SK-N-SH treated with all-trans-retinoic acid at 6 μM for 48 hours (cell line): ENCODE measurements around the gene STPG1.
"Not testable (repeated sequence)": the region's sequence is repeated elsewhere in the genome, so short reads cannot be mapped to it uniquely, and the experiment has no call there.

Experiments used
- ATAC-seq: fragments of 200-7000 bp; cut with Tn5 transposase; 3 replicates; pipeline ENCODE4 v1.9.1; 2020; ENCODE audit warnings: mild to moderate bottlenecking, moderate library complexity
- ARNTL ChIP-seq: fragments of 450-650 bp; formaldehyde crosslinking; IDR thresholded peaks from 2 replicates; pipeline ENCODE4 v1.5.0; 2020; ENCODE audit warnings: low read depth, mild to moderate bottlenecking, moderate library complexity, borderline replicate concordance
- BACH2 ChIP-seq: fragments of 250-450 bp; sonication (Bioruptor Pico); IDR thresholded peaks from 2 replicates; pipeline ENCODE4 v1.9.0; 2021; ENCODE audit warnings: mild to moderate bottlenecking, borderline replicate concordance
- CSDC2 ChIP-seq: fragments of 250-450 bp; sonication (Bioruptor Pico); IDR thresholded peaks from 2 replicates; pipeline ENCODE4 v1.5.0; 2020; ENCODE audit warnings: mild to moderate bottlenecking, moderate library complexity
- ISL1 ChIP-seq: fragments of 250-450 bp; sonication (Bioruptor Pico); IDR thresholded peaks from 2 replicates; pipeline ENCODE4 v2.1.2; 2022; ENCODE audit warnings: mild to moderate bottlenecking, moderate library complexity
- RARB ChIP-seq: fragments of 250-450 bp; sonication (Bioruptor Pico); IDR thresholded peaks from 2 replicates; pipeline ENCODE4 v1.8.0; 2021; ENCODE audit warnings: mild to moderate bottlenecking, moderate library complexity
- SNAI2 ChIP-seq: fragments of 250-450 bp; sonication (Bioruptor Pico); IDR thresholded peaks from 2 replicates; pipeline ENCODE4 v1.5.0; 2020; ENCODE audit warnings: mild to moderate bottlenecking, moderate library complexity
- TCF4 ChIP-seq: fragments of 250-450 bp; sonication (Bioruptor Pico); IDR thresholded peaks from 2 replicates; pipeline ENCODE4 v1.8.0; 2021; ENCODE audit warnings: mild to moderate bottlenecking, moderate library complexity, borderline replicate concordance
- TOX ChIP-seq: fragments of 250-450 bp; sonication (Bioruptor Pico); IDR thresholded peaks from 2 replicates; pipeline ENCODE4 v1.8.0; 2021; ENCODE audit warnings: mild to moderate bottlenecking, moderate library complexity, borderline replicate concordance
- ZC3H10 ChIP-seq: fragments of 250-450 bp; sonication (Bioruptor Pico); IDR thresholded peaks from 2 replicates; pipeline ENCODE4 v1.5.1; 2021; ENCODE audit warnings: mild to moderate bottlenecking, moderate library complexity
- ZNF565 ChIP-seq: fragments of 450-650 bp; formaldehyde crosslinking; conservative IDR thresholded peaks from 2 replicates; pipeline ENCODE4 v1.5.0; 2020; ENCODE audit warnings: low read depth, mild to moderate bottlenecking, moderate library complexity
- ZNF70 ChIP-seq: fragments of 450-650 bp; formaldehyde crosslinking; IDR thresholded peaks from 2 replicates; pipeline ENCODE4 v1.5.0; 2020; ENCODE audit warnings: mild to moderate bottlenecking, moderate library complexity
- ZNF8 ChIP-seq: fragments of 450-650 bp; formaldehyde crosslinking; IDR thresholded peaks from 2 replicates; pipeline ENCODE4 v1.5.0; 2020; ENCODE audit warnings: mild to moderate bottlenecking, moderate library complexity
- TF ChIP-seq, protein P1 (sequence below): fragments of 250-450 bp; sonication (Bioruptor Pico); IDR thresholded peaks from 2 replicates; pipeline ENCODE4 v1.5.1; 2021; ENCODE audit warnings: mild to moderate bottlenecking, moderate library complexity
- TF ChIP-seq, protein P2 (sequence below): fragments of 250-450 bp; sonication (Bioruptor Pico); IDR thresholded peaks from 2 replicates; pipeline ENCODE4 v1.8.0; 2020; ENCODE audit warnings: mild to moderate bottlenecking, moderate library complexity, borderline replicate concordance
- TF ChIP-seq, protein P3 (sequence below): fragments of 250-450 bp; sonication (Bioruptor Pico); IDR thresholded peaks from 2 replicates; pipeline ENCODE4 v1.5.1; 2020; ENCODE audit warnings: low read depth, mild to moderate bottlenecking, moderate library complexity
- TF ChIP-seq, protein P4 (sequence below): fragments of 250-450 bp; sonication (Bioruptor Pico); IDR thresholded peaks from 2 replicates; pipeline ENCODE4 v1.8.0; 2021; ENCODE audit warnings: low read depth, mild to moderate bottlenecking, moderate library complexity, borderline replicate concordance
- TF ChIP-seq, protein P5 (sequence below): fragments of 250-450 bp; sonication (Bioruptor Pico); IDR thresholded peaks from 2 replicates; pipeline ENCODE4 v1.5.0; 2020; ENCODE audit warnings: mild to moderate bottlenecking, moderate library complexity

The STPG1 gene, protein sequence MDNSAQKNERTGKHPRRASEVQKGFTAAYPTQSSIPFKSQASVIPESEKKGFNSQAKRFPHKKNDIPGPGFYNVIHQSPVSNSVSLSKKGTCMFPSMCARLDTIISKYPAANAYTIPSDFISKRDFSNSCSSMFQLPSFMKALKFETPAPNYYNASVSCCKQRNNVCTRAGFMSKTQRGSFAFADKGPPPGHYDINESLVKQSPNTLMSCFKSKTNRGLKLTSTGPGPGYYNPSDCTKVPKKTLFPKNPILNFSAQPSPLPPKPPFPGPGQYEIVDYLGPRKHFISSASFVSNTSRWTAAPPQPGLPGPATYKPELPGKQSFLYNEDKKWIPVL

DNA sequence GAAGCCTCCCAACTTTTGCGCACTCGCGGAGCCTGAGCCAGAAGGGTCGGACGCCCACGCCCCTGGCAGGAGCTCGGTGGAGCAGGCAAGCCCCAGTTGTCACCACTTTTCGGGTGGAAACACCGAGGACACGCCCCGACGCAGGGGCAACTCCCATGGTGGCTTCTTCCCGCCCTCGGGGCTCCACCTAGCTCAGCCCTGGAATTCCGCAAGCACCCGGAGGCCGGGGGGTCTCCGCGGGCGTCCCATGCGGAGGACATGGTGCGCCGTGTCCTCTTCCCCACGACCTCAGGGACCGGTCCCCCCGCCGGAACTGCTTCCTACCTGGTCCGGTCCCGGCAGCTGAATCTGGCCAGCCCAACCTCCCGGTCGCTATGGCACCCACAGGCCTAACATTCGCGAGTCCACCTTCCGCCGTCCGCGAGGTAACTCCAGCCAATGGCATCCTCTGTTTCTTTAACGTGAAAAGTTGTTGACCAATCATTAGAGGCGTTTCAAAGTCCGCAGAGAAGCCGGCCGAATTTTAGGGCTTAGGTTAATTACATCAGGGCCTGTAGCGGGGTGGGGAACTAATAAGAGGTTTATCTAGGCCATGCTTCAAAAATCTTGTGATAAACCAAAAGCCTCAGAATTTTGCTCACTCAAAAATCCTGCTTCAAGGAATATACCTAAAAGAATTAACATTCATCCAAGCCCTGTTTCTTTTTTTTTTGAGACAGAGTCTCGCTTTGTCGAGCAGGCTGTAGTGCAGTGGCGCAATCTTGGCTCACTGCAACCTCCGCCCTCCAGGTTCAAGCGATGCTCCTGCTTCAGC, at the start of gene STPG1:
STPG1 (minus strand) TSS at position 433 of the 814 bp plus-strand sequence. CDS start 12,394 bp downstream, outside the sequence.
- TF ChIP-seq, protein P1, sequence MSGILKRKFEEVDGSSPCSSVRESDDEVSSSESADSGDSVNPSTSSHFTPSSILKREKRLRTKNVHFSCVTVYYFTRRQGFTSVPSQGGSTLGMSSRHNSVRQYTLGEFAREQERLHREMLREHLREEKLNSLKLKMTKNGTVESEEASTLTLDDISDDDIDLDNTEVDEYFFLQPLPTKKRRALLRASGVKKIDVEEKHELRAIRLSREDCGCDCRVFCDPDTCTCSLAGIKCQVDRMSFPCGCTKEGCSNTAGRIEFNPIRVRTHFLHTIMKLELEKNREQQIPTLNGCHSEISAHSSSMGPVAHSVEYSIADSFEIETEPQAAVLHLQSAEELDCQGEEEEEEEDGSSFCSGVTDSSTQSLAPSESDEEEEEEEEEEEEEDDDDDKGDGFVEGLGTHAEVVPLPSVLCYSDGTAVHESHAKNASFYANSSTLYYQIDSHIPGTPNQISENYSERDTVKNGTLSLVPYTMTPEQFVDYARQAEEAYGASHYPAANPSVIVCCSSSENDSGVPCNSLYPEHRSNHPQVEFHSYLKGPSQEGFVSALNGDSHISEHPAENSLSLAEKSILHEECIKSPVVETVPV (CRISPR knock-in tag), result no peak
- TF ChIP-seq BACH2 (no peak), ARNTL (CRISPR knock-in tag) (no peak), ISL1 (CRISPR knock-in tag) (no peak), CSDC2 (CRISPR knock-in tag) (no peak), RARB (CRISPR knock-in tag) (no peak), ZC3H10 (CRISPR knock-in tag) (no peak), ZNF8 (CRISPR knock-in tag) (no peak), TOX (no peak)
- ATAC-seq, result peak; percentile 64

DNA sequence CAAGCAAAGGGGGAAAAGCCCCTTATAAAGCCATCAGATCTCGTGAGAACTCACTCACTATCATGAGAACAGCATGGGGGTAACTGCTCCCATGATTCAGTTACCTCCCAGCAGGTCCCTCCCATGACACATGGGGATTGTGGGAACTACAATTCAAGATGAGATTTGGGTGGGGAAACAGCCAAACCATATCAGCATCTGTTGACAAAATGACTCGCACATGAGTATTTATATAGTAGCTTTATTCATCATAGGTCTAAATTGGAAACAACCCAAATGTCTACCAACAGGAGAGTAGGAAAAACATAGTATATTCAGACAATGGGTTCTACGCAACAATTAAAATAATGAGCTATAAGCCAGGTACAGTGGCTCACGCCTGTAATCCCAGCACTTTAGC, 48.5 kb upstream of the STPG1 start:
- not testable (repeated sequence) for ATAC-seq

DNA sequence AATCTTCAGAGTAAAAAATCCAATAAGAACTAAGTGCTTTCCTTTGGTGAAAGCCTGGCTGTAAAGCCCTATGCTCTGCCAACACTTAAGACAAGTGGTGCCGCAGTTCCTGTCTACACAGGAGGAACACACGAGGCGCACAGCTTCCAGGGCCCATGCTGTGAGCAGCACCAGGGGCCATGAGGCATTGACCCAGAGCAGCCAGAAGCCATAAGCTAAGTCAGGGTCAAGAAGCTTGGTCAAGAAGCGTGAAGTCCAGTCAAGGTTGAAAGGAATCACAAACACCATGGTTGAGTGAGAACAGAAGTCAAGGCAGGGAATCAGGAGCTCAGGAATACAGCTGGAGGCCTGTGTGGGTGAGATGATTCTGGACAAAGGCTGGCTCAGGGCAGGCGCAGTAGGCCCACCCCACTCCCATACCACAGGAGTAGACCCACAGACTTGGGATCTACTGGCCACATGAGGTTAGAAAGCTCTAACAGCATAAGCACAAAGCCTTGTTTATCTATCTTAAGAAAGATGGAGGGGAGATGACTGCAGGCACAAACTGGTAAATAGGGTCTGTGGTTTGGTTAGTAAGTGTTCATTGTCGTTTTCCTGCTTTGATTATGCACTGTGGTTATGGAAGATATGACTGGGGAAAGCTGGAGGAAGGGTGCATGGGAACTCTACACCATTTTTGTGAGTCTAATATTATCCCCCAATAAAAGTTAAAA, 46.1 kb upstream of the STPG1 start:
- no peak for ATAC-seq
- TF ChIP-seq TCF4 (CRISPR knock-in tag) (no peak), ZNF70 (CRISPR knock-in tag) (no peak), ISL1 (CRISPR knock-in tag) (no peak), ARNTL (CRISPR knock-in tag) (no peak), BACH2 (no peak), RARB (CRISPR knock-in tag) (no peak), ZNF565 (CRISPR knock-in tag) (no peak), ZC3H10 (CRISPR knock-in tag) (no peak), CSDC2 (CRISPR knock-in tag) (no peak), TOX (no peak), SNAI2 (no peak)
- TF ChIP-seq, protein P2, sequence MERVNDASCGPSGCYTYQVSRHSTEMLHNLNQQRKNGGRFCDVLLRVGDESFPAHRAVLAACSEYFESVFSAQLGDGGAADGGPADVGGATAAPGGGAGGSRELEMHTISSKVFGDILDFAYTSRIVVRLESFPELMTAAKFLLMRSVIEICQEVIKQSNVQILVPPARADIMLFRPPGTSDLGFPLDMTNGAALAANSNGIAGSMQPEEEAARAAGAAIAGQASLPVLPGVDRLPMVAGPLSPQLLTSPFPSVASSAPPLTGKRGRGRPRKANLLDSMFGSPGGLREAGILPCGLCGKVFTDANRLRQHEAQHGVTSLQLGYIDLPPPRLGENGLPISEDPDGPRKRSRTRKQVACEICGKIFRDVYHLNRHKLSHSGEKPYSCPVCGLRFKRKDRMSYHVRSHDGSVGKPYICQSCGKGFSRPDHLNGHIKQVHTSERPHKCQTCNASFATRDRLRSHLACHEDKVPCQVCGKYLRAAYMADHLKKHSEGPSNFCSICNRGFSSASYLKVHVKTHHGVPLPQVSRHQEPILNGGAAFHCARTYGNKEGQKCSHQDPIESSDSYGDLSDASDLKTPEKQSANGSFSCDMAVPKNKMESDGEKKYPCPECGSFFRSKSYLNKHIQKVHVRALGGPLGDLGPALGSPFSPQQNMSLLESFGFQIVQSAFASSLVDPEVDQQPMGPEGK, result no peak
- TF ChIP-seq, protein P3, sequence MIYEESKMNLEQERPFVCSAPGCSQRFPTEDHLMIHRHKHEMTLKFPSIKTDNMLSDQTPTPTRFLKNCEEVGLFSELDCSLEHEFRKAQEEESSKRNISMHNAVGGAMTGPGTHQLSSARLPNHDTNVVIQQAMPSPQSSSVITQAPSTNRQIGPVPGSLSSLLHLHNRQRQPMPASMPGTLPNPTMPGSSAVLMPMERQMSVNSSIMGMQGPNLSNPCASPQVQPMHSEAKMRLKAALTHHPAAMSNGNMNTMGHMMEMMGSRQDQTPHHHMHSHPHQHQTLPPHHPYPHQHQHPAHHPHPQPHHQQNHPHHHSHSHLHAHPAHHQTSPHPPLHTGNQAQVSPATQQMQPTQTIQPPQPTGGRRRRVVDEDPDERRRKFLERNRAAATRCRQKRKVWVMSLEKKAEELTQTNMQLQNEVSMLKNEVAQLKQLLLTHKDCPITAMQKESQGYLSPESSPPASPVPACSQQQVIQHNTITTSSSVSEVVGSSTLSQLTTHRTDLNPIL (CRISPR knock-in tag), result no peak
- TF ChIP-seq, protein P4, sequence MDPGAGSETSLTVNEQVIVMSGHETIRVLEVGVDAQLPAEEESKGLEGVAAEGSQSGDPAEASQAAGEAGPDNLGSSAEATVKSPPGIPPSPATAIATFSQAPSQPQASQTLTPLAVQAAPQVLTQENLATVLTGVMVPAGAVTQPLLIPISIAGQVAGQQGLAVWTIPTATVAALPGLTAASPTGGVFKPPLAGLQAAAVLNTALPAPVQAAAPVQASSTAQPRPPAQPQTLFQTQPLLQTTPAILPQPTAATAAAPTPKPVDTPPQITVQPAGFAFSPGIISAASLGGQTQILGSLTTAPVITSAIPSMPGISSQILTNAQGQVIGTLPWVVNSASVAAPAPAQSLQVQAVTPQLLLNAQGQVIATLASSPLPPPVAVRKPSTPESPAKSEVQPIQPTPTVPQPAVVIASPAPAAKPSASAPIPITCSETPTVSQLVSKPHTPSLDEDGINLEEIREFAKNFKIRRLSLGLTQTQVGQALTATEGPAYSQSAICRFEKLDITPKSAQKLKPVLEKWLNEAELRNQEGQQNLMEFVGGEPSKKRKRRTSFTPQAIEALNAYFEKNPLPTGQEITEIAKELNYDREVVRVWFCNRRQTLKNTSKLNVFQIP (CRISPR knock-in tag), result no peak
- TF ChIP-seq, protein P1 (CRISPR knock-in tag), result no peak
- TF ChIP-seq, protein P5, sequence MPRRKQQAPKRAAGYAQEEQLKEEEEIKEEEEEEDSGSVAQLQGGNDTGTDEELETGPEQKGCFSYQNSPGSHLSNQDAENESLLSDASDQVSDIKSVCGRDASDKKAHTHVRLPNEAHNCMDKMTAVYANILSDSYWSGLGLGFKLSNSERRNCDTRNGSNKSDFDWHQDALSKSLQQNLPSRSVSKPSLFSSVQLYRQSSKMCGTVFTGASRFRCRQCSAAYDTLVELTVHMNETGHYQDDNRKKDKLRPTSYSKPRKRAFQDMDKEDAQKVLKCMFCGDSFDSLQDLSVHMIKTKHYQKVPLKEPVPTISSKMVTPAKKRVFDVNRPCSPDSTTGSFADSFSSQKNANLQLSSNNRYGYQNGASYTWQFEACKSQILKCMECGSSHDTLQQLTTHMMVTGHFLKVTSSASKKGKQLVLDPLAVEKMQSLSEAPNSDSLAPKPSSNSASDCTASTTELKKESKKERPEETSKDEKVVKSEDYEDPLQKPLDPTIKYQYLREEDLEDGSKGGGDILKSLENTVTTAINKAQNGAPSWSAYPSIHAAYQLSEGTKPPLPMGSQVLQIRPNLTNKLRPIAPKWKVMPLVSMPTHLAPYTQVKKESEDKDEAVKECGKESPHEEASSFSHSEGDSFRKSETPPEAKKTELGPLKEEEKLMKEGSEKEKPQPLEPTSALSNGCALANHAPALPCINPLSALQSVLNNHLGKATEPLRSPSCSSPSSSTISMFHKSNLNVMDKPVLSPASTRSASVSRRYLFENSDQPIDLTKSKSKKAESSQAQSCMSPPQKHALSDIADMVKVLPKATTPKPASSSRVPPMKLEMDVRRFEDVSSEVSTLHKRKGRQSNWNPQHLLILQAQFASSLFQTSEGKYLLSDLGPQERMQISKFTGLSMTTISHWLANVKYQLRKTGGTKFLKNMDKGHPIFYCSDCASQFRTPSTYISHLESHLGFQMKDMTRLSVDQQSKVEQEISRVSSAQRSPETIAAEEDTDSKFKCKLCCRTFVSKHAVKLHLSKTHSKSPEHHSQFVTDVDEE (CRISPR knock-in tag), result no peak
